Pancreas (tissue), 10 donors: Measurements from ENCODE around the gene DSE. TPM values are rescaled to one million over a fixed set of nuclear protein-coding genes. Genes with fewer than 3 reads are reported as not detected.

Experiments
- ATAC-seq, 4 donors: fragments of 200-7000 bp; cut with Tn5 transposase; one replicate each; pipeline versions ENCODE4 v1.8.0 to v1.9.1; 2020; ENCODE audit warnings: mild to moderate bottlenecking in 4 of 4, moderate library complexity in 4 of 4
- DNase-seq, 6 donors: peaks; one replicate each; pipeline ENCODE4 v3.0.0-alpha.2; 2020
- FAIRE-seq: peaks from 2 replicates; lab custom pipeline; 2012; peaks lifted over from hg19 to GRCh38; lab: Jason Lieb, UNC
- H3K27ac ChIP-seq, 4 donors: fragments of 200-600 bp; sonication (generic); 1 replicate in 3 of 4; 2 replicates in 1 of 4; pipeline versions ENCODE4 v1.5.0 to v1.8.0; 2020
- H3K27me3 ChIP-seq, 4 donors: fragments of 200-600 bp; one replicate each; pipeline ENCODE4 v1.8.0; 2021
- H3K36me3 ChIP-seq, 3 donors: fragments of 200-600 bp; sonication (generic) in 1 of 3; one replicate each; pipeline versions ENCODE4 v1.5.0 to v1.8.0; 2020 to 2021
- H3K4me1 ChIP-seq, 3 donors: fragments of 200-600 bp; one replicate each; pipeline ENCODE4 v1.8.0; 2021
- H3K4me3 ChIP-seq, 4 donors: fragments of 200-600 bp; sonication (generic) in 2 of 4; one replicate each; pipeline versions ENCODE4 v1.5.0 to v1.8.0; 2020 to 2021
- H3K9me3 ChIP-seq, 4 donors: fragments of 200-600 bp; one replicate each; pipeline ENCODE4 v1.8.0; 2021
- CTCF ChIP-seq, 4 donors: fragments of 200-600 bp; sonication (generic) in 3 of 4; IDR thresholded peaks; one replicate each; pipeline versions ENCODE4 v1.5.0 to v1.8.0; 2021; ENCODE audit warnings: antibody characterized with exemption in 4 of 4
- WGBS, 2 donors: extraction: QIAGEN DNeasy Blood & Tissue Kit; methylation state at CpG; one replicate each; pipeline ENCODE4 v1.1.7; 2013; 5-methylcytosine and 5-hydroxymethylcytosine counted together
- intact Hi-C, 3 donors: fragments of 100-400 bp; cut with DNase I; formaldehyde crosslinking; loops; one replicate each; pipeline versions ENCODE4 v1.11.1 to v1.14.2; 2022
- polyA plus RNA-seq, 2 donors: library from polyadenylated mRNA; stranded (reverse); fragments of 200-250 nt; gene quantifications; one replicate each; pipeline ENCODE4 v1.2.3, GENCODE V29; 2013
- total RNA-seq, 6 donors: library from RNA; stranded (reverse); fragmentation: NEBNext Ultra II Directional in 4 of 6; extraction: Animal tissue kit (Norgen Biotek cat#: 25700) in 4 of 6; gene quantifications; one replicate each; pipeline versions ENCODE4 v1.2.1 to v1.2.4, GENCODE V29; 2021 to 2023
- donor health status: healthy with polysubstance abuse.
- donor health status: DM: no; HTN: no; CAD: no; lungs with moderate emphysema.
- donor health status: DM: no; HTN: no; CAD: no.
- donor health status: control.
- donor health status: control.
- donor health status: Bipolar disorder and iron deficiency.
- donor health status: DM: yes; HTN: yes; CAD: no.
- donor health status: DM: no; HTN: no; CAD: no.
- donor health status: DM: no; HTN: no; CAD: no.
- donor health status: DM: yes; HTN: yes; CAD: no.

The DSE gene
- total and polyA plus RNA-seq, 8 donors, result 1.7 to 19.2 (median 2.8) TPM

- H3K27me3 ChIP-seq, result peaks cover 0 to 8% (median 3%) of the 10 kb centered on the region in 4 donors
- FAIRE-seq, result no peak
- intact Hi-C loops, result no loop called here
These were observed 96.8 kb downstream of the DSE start for GRCh38 chr6:116467514-116467913.

GRCh38 chr6:116468293-116468692 is 97.5 kb downstream of the DSE start:
- no peak for TF ChIP-seq CTCF (IDR thresholded peaks at IDR 0.05)
- H3K9me3 ChIP-seq, result no peaks in the 10 kb centered on the region
- no peak for FAIRE-seq
- ATAC-seq, result no peak
- H3K36me3 ChIP-seq, result no peaks in the 10 kb centered on the region
- DNase-seq, result no peak
- no peaks in the 10 kb centered on the region for H3K4me1 ChIP-seq
- no peak overlapping the region for H3K4me3 ChIP-seq
- intact Hi-C loops, result no loop called here
- H3K27me3 ChIP-seq, result peaks cover 0 to 5% (median 0%) of the 10 kb centered on the region in 4 donors
- 12 to 17% methylated on average over 1 of the region's 1 CpG for WGBS, 2 donors
- H3K27ac ChIP-seq, result no peak overlapping the region

More at GRCh38 chr6:116467514-116467913, 96.8 kb downstream of the DSE start:
- Histone ChIP-seq H3K36me3 (no peaks in the 10 kb centered on the region), H3K4me3 (no peak overlapping the region), H3K9me3 (no peaks in the 10 kb centered on the region), H3K4me1 (no peaks in the 10 kb centered on the region), H3K27ac (no peak overlapping the region)
- ATAC-seq (no peak), DNase-seq (no peak)
- TF ChIP-seq CTCF (IDR thresholded peaks at IDR 0.05), result no peak

- no peak overlapping the region for H3K27ac ChIP-seq
- FAIRE-seq, result no peak
These were observed 100.8 kb downstream of the DSE start for GRCh38 chr6:116471531-116471930.

GRCh38 chr6:116472706-116473105 is 102.0 kb downstream of the DSE start:
- ATAC-seq (no peak), DNase-seq (no peak), FAIRE-seq (no peak)
- Histone ChIP-seq H3K4me1 (no peaks in the 10 kb centered on the region), H3K9me3 (no peaks in the 10 kb centered on the region), H3K4me3 (no peak overlapping the region), H3K36me3 (no peaks in the 10 kb centered on the region), H3K27me3 (no peaks in the 10 kb centered on the region), H3K27ac (no peak overlapping the region)
- TF ChIP-seq CTCF (IDR thresholded peaks at IDR 0.05), result no peak
- intact Hi-C loops, result no loop called here
- WGBS, 2 donors, result 80 to 93% methylated on average over 3 of the region's 3 CpGs

More at GRCh38 chr6:116471531-116471930, 100.8 kb downstream of the DSE start:
- intact Hi-C loops, result no loop called here
- no peaks in the 10 kb centered on the region for H3K36me3 ChIP-seq
- no peak for TF ChIP-seq CTCF (IDR thresholded peaks at IDR 0.05)
- H3K4me3 ChIP-seq, result no peak overlapping the region
- WGBS, 2 donors, result 93 to 94% methylated on average over 1 of the region's 1 CpG
- H3K9me3 ChIP-seq, result no peaks in the 10 kb centered on the region
- ATAC-seq (no peak), DNase-seq (no peak)
- H3K27me3 ChIP-seq, result no peaks in the 10 kb centered on the region
- no peaks in the 10 kb centered on the region for H3K4me1 ChIP-seq

- no peaks in the 10 kb centered on the region for H3K27me3 ChIP-seq
- no peaks in the 10 kb centered on the region for H3K36me3 ChIP-seq
- TF ChIP-seq CTCF (IDR thresholded peaks at IDR 0.05), result no peak
- intact Hi-C loops, result no loop called here
- no peak overlapping the region for H3K27ac ChIP-seq
- H3K9me3 ChIP-seq, result no peaks in the 10 kb centered on the region
- DNase-seq (no peak), ATAC-seq (no peak), FAIRE-seq (no peak)
- no peaks in the 10 kb centered on the region for H3K4me1 ChIP-seq
- WGBS, 2 donors, result 70 to 75% methylated on average over 1 of the region's 1 CpG
- no peak overlapping the region for H3K4me3 ChIP-seq
These were observed 104.4 kb downstream of the DSE start for GRCh38 chr6:116475141-116475540.
